SK-N-SH treated with all-trans-retinoic acid at 6 μM for 48 hours (cell line): ENCODE data around the gene MTA1.
A peak's percentile ranks its signal among the peaks of the same experiment; 100 is the strongest.

Source experiments
- ATAC-seq: fragments of 200-7000 bp; cut with Tn5 transposase; 3 replicates; pipeline ENCODE4 v1.9.1; 2020; ENCODE audit warnings: mild to moderate bottlenecking, moderate library complexity
- ARNTL ChIP-seq: fragments of 450-650 bp; formaldehyde crosslinking; IDR thresholded peaks from 2 replicates; pipeline ENCODE4 v1.5.0; 2020; ENCODE audit warnings: low read depth, mild to moderate bottlenecking, moderate library complexity, borderline replicate concordance
- CREB5 ChIP-seq: fragments of 250-450 bp; sonication (Bioruptor Pico); IDR thresholded peaks from 2 replicates; pipeline ENCODE4 v1.5.1; 2020; ENCODE audit warnings: low read depth, mild to moderate bottlenecking, moderate library complexity
- CSDC2 ChIP-seq: fragments of 250-450 bp; sonication (Bioruptor Pico); IDR thresholded peaks from 2 replicates; pipeline ENCODE4 v1.5.0; 2020; ENCODE audit warnings: mild to moderate bottlenecking, moderate library complexity
- CSRNP3 ChIP-seq: fragments of 250-450 bp; sonication (Bioruptor Pico); IDR thresholded peaks from 2 replicates; pipeline ENCODE4 v1.5.1; 2021; ENCODE audit warnings: mild to moderate bottlenecking, moderate library complexity
- ESRRG ChIP-seq: fragments of 250-450 bp; sonication (Bioruptor Pico); IDR thresholded peaks from 2 replicates; pipeline ENCODE4 v1.6.1; 2021; ENCODE audit warnings: mild to moderate bottlenecking
- GLIS3 ChIP-seq: fragments of 250-450 bp; sonication (Bioruptor Pico); IDR thresholded peaks from 2 replicates; pipeline ENCODE4 v1.5.0; 2020; ENCODE audit warnings: mild to moderate bottlenecking, moderate library complexity
- ISL1 ChIP-seq: fragments of 250-450 bp; sonication (Bioruptor Pico); IDR thresholded peaks from 2 replicates; pipeline ENCODE4 v2.1.2; 2022; ENCODE audit warnings: mild to moderate bottlenecking, moderate library complexity
- OSR1 ChIP-seq: fragments of 250-450 bp; sonication (Bioruptor Pico); IDR thresholded peaks from 2 replicates; pipeline ENCODE4 v1.8.0; 2022; ENCODE audit warnings: moderate library complexity, mild to moderate bottlenecking, inconsistent platforms
- POU6F1 ChIP-seq: fragments of 250-450 bp; sonication (Bioruptor Pico); IDR thresholded peaks from 2 replicates; pipeline ENCODE4 v1.8.0; 2021; ENCODE audit warnings: low read depth, mild to moderate bottlenecking, moderate library complexity, borderline replicate concordance
- PPARA ChIP-seq: fragments of 250-450 bp; sonication (Bioruptor Pico); IDR thresholded peaks from 2 replicates; pipeline ENCODE4 v1.5.0; 2020; ENCODE audit warnings: mild to moderate bottlenecking, borderline replicate concordance
- RARB ChIP-seq: fragments of 250-450 bp; sonication (Bioruptor Pico); IDR thresholded peaks from 2 replicates; pipeline ENCODE4 v1.8.0; 2021; ENCODE audit warnings: mild to moderate bottlenecking, moderate library complexity
- SNAI2 ChIP-seq: fragments of 250-450 bp; sonication (Bioruptor Pico); IDR thresholded peaks from 2 replicates; pipeline ENCODE4 v1.5.0; 2020; ENCODE audit warnings: mild to moderate bottlenecking, moderate library complexity
- TCF4 ChIP-seq: fragments of 250-450 bp; sonication (Bioruptor Pico); IDR thresholded peaks from 2 replicates; pipeline ENCODE4 v1.8.0; 2021; ENCODE audit warnings: mild to moderate bottlenecking, moderate library complexity, borderline replicate concordance
- TOX ChIP-seq: fragments of 250-450 bp; sonication (Bioruptor Pico); IDR thresholded peaks from 2 replicates; pipeline ENCODE4 v1.8.0; 2021; ENCODE audit warnings: mild to moderate bottlenecking, moderate library complexity, borderline replicate concordance
- TSHZ2 ChIP-seq: fragments of 250-450 bp; sonication (Bioruptor Pico); IDR thresholded peaks from 2 replicates; pipeline ENCODE4 v1.5.0; 2020; ENCODE audit warnings: mild to moderate bottlenecking, moderate library complexity
- ZNF565 ChIP-seq: fragments of 450-650 bp; formaldehyde crosslinking; conservative IDR thresholded peaks from 2 replicates; pipeline ENCODE4 v1.5.0; 2020; ENCODE audit warnings: low read depth, mild to moderate bottlenecking, moderate library complexity
- ZNF70 ChIP-seq: fragments of 450-650 bp; formaldehyde crosslinking; IDR thresholded peaks from 2 replicates; pipeline ENCODE4 v1.5.0; 2020; ENCODE audit warnings: mild to moderate bottlenecking, moderate library complexity
- ZNF8 ChIP-seq: fragments of 450-650 bp; formaldehyde crosslinking; IDR thresholded peaks from 2 replicates; pipeline ENCODE4 v1.5.0; 2020; ENCODE audit warnings: mild to moderate bottlenecking, moderate library complexity

MTA1 gene

GRCh38 chr14:105447651-105448640 lies 28.3 kb downstream of the MTA1 start (continued):
- TF ChIP-seq POU6F1 (no peak), OSR1 (no peak), TCF4 (CRISPR knock-in tag) (no peak), ISL1 (CRISPR knock-in tag) (no peak), ZNF8 (CRISPR knock-in tag) (no peak), GLIS3 (CRISPR knock-in tag) (no peak), TSHZ2 (CRISPR knock-in tag) (no peak)

GRCh38 chr14:105448706-105449111 lies 29.1 kb downstream of the MTA1 start:
- no peak for TF ChIP-seq POU6F1
- ATAC-seq = peak; percentile 94

- no peak for ATAC-seq
- no peak for TF ChIP-seq CREB5 (CRISPR knock-in tag)
- TF ChIP-seq TCF4 (CRISPR knock-in tag) = no peak
- no peak for TF ChIP-seq ZNF565 (CRISPR knock-in tag)
- TF ChIP-seq ISL1 (CRISPR knock-in tag) = no peak
- no peak for TF ChIP-seq CSDC2 (CRISPR knock-in tag)
- TF ChIP-seq CSRNP3 (CRISPR knock-in tag) = no peak
- TF ChIP-seq GLIS3 (CRISPR knock-in tag) = no peak
- no peak for TF ChIP-seq OSR1
- TF ChIP-seq SNAI2 (CRISPR knock-in tag) = no peak
- no peak for TF ChIP-seq ZNF8 (CRISPR knock-in tag)
- no peak for TF ChIP-seq ESRRG
- no peak for TF ChIP-seq ZNF70 (CRISPR knock-in tag)
- no peak for TF ChIP-seq ARNTL (CRISPR knock-in tag)
Observed at GRCh38 chr14:105449276-105450122, 29.9 kb downstream of the MTA1 start.

- no peak for ATAC-seq
- TF ChIP-seq ZNF8 (CRISPR knock-in tag) (no peak), ARNTL (CRISPR knock-in tag) (no peak), ISL1 (CRISPR knock-in tag) (no peak), TCF4 (CRISPR knock-in tag) (no peak), PPARA (CRISPR knock-in tag) (no peak), RARB (CRISPR knock-in tag) (no peak), CREB5 (CRISPR knock-in tag) (no peak), CSRNP3 (CRISPR knock-in tag) (no peak), OSR1 (no peak), TOX (CRISPR knock-in tag) (no peak)
Observed at GRCh38 chr14:105450123-105450505, 30.5 kb downstream of the MTA1 start.
